SW480 (cell line): ENCODE data around the gene NEDD4L.

Experiments
- DNase-seq: peaks from one replicate; pipeline ENCODE4 v3.0.0-alpha.2; 2016; ENCODE audit warnings: low spot score

The NEDD4L gene

DNA sequence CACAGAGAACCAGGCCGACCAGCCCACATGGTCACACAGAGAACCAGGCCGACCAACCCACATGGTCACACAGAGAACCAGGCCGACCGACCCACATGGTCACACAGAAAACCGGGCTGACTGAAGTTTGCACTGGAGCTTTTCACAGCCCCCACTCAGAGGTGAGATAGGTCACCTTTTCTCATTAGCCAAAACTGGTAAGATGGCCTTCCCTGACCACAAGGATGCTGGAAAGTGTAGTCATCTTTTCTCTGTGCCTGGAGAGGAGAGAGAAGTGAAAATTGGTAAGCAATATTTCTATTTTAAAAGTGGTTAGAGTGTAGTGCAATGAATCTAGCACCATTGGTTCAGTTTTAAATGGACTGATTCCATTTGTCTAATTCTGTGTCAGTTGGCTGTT, 247.1 kb downstream of the NEDD4L start:
- DNase-seq: no peak

DNA sequence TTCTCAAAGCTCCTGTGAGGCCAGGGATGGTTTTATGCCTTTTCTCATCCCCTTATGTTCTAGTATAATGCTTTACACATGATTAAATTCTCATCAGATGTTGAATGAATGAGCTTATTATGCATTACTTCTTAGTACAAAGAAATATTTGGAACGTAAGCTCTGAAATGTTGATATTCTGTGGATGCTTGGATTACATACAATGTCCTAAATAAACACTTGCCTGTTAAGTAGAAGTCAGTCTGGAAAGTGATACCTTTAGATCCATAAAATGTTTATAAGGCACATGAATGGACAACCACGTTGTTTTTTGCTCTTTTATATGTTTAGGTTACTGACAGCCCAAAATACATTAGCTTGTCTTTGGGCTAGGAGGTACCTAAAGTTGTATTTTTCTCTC, 248.6 kb downstream of the NEDD4L start:
- no peak for DNase-seq

GRCh38 chr18:58297198-58297597, 253.2 kb downstream of the NEDD4L start:
- no peak for DNase-seq

DNA sequence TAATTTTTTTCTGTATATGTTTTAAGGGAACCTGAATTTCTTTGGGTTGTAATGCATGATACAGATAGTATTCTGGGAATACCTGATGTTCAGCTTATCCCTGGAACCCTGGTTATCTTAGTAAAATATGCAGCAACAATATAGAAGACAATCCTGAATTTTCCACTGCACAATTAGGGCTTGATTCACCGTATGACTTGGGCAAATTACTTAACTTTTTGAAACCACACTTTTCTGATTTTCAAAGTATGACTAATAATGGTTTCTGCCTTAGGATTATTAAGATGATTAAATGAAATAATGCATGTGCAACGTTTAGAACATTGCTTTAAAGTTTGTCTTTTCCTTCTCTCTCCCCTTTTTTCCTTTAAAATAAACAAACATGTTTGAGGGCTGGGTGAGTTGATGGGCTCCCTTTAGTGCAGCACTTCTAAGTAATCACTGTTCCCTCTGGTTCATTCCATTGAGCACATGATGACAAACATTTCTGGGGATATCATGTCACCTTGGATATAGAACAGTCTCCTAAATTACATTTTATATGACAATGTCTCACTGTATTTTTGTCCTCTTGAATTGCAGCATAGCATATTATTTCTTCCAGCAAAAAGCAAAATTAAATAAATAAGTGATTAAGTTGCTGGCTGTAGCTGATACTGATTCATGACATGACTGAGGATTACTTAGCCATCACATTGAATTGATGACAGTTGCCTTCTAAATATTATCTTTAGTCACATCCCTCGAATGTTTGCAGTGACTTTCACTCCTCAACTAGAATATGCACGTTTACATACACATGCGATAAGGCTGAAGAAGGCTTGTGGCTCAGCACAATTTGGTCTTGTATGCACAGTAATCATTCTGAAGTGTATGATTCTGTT, 254.5 kb downstream of the NEDD4L start:
- no peak for DNase-seq

- DNase-seq: no peak
Measured at GRCh38 chr18:58299135-58299473, 255.1 kb downstream of the NEDD4L start.

DNA sequence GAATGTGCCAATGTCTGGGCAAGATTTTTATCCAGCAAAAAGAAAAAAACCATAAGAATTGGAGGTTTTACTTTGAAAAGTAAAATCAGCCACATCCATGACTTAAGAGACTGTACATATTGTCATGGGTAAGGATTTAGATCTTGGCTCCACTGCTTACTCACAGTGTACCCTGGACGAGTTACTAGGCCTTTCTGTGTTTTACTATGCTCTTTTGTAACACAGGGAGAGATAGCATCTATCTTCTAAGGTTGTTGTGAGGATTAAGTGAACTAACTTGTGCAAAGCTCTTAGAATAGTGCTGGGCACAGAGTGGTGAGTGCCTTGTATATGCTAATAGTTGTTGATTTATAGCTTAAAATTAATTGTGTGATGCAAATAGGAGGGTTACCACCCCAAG, 255.9 kb downstream of the NEDD4L start:
- DNase-seq: no peak

GRCh38 chr18:58300867-58301266, 256.8 kb downstream of the NEDD4L start:
- DNase-seq: no peak

GRCh38 chr18:58302811-58303210, 258.8 kb downstream of the NEDD4L start:
- DNase-seq: no peak

DNA sequence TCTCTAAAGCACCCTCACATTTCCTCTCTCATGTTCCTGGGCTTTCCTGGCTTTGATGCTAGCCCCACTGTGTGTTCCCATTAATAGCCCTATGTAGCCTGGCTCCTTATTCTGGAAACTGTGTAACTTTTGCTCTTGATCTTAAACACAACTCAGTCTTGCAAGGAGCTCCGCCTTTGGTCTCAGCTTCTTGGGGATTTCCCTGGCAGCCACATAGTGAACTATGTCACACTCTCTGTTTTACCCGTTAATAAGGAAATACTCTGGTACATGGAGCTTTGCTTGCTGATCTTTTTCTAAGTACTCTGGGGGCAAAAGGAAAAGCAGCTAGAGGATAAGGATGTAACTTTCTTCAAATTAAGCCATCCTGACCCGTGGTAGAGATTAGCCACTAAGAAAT, 259.3 kb downstream of the NEDD4L start:
- no peak for DNase-seq

DNA sequence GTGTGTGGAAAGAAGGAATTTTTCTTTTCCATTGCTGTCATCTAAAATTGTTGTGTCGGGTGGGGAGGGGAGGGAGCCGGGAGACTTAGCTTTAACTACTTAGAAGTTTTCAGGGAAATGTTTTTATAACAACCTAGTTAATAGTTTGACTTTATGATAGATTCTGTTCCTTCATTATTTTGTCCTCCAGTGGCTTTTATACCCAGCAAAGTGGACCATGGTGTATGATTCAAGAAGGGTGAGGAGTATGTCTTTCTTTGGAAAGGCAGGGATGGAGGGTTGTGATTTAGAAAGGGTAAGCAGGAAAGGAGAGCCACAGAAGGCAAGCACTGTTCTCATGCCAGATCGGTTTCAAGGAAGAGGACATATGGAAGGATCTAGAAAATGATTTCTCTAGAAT, 261.8 kb downstream of the NEDD4L start:
- DNase-seq: no peak

DNA sequence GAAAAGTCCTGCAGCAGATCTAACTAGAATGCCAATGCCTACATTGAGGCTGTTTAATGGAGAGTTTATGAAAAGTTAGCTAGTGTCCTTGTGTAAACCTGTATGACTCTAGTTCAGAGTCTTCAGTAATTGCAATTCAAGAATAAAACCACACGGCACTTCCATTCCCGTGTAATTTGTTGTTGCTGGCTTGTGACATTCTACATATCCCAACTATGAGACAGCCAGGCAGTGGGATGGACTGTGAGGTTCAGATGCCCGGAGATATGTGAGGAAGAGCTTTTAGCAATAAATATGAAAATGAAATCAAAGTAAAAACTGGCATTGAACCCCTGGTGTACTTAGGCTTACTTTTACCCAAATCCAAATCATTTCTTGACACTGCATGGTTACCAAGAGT, 263.4 kb downstream of the NEDD4L start:
- no peak for DNase-seq

DNA sequence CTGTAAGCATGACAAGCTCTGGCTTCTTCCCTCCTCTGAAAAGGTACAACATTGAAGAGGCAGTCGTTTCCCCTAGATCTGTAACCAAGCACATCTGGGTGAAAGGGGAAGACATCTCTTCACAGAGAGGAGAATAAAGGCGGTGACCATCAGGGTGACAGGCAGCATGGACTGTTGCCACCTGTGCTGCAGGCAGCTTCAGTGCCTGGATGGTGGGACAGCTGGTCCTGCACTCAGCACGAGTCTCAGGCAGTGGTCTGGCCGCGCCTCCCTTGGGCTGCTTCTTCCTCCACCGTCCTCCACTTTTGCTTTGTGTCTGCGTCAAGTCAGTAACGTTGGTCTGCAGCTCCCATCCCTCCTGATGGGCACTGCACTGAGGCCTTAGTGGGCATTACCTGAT, 264.4 kb downstream of the NEDD4L start:
- no peak for DNase-seq

DNA sequence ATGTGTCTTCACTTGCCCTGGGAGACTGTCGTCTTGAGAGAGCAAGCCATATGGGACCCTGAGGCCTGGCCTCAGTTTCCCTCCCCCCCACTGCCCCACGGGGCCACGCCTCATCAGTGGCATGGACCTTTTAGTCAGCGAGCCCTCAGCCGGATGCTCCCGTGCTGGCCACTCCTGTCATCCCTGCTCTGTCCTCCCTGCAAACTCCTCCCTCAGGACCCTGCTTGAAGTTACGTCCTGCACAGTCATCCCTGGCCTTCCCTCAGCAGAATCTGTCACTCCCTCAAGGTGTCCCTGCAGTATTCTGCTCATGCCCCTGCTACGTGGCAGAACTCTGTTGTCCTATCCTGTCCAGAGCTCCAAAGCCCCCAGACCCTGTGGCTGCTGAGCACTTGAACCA, 265.1 kb downstream of the NEDD4L start:
- no peak for DNase-seq

- DNase-seq: no peak
Measured at GRCh38 chr18:58309610-58310239, 265.7 kb downstream of the NEDD4L start.

DNA sequence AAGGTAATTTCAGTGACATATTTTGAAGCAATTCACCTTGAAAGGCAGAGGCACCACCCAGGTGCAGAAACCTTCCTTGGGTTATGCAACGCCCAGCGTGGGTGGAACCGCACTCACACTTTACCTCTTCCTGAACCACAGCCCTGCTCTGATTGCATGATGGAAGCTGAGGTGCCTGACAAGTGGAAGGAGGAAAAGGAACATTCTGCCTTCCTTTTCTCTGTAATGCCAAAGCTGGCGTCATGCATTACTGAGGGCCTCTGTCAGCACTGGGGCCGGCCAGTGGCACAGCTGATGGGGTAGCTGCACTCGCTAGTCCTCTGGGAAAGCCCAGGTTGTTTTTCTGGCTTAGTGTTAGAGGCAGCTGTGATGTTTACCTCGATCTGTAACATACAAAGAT, 266.5 kb downstream of the NEDD4L start:
- peak; percentile 79 for DNase-seq

GRCh38 chr18:58311390-58311789, 267.4 kb downstream of the NEDD4L start:
- DNase-seq: no peak

DNA sequence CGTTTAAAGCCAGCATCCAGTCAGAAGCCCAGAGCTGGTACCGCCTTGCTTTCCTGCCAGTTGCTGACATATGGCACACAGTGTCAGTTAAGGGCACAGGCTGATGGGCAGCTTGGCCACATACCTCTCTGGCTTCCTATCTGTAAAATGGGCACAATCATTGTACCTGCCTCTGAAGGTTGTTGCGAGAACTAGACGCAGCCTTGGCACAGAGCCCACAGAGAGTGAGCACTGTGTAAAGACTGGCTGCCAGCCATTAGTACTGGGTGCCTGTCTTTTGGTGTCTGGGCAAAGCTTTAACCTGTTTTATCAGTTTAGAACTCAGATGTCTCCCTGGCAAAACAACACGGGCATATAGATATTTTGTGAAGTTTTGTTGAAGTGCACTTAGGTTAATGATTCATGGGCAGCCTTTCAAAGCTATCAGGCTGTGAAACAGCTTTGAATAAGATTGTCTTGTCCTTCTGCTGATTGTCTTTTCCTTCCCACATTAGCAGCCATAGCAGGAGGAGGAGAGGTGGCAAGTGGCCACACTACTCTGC, 269.5 kb downstream of the NEDD4L start:
- DNase-seq: no peak

DNA sequence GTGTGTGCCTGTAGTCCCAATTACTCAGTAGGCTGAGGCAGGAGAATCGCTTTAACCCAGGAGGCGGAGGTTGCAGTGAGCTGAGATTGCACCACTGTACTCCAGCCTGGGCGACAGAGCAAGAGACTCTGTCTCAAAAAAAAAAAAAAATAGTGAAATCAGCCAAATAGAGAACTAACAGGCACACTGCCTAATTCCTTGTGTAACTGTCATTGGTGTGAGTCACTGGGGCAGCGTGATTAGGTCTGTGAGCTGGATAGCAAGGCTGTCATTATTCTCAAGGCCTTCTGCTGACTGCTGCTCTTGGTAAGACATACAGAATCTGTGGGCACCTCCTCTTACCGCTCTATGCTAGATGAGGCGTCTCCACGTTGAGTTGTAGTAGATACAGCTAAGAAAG, 270.3 kb downstream of the NEDD4L start:
- DNase-seq: peak; percentile 78

GRCh38 chr18:58315041-58315440, 271.0 kb downstream of the NEDD4L start:
- peak; percentile 65 for DNase-seq

DNA sequence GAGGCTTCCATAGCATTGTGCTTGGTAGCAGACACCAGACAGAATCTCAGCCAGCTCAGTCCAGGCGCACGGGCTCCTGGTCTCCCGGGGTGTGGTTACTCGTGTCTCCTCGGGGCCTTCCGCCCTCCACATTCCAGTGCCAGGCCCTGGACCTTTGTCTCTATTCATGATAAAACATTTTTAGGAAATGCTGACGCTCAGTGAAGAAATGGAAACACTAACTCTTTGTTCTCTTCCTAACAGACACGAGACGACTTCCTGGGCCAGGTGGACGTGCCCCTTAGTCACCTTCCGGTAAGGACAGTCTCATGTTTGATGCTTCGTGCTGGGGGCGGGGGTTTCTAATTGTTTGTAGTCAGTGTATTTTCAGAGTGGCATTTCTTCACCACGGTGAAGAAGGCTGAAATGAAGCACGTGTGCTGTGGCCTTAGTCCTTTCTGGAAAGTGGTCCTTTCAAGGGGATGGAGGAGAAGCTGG, 271.8 kb downstream of the NEDD4L start:
- DNase-seq: peak; percentile 97

DNA sequence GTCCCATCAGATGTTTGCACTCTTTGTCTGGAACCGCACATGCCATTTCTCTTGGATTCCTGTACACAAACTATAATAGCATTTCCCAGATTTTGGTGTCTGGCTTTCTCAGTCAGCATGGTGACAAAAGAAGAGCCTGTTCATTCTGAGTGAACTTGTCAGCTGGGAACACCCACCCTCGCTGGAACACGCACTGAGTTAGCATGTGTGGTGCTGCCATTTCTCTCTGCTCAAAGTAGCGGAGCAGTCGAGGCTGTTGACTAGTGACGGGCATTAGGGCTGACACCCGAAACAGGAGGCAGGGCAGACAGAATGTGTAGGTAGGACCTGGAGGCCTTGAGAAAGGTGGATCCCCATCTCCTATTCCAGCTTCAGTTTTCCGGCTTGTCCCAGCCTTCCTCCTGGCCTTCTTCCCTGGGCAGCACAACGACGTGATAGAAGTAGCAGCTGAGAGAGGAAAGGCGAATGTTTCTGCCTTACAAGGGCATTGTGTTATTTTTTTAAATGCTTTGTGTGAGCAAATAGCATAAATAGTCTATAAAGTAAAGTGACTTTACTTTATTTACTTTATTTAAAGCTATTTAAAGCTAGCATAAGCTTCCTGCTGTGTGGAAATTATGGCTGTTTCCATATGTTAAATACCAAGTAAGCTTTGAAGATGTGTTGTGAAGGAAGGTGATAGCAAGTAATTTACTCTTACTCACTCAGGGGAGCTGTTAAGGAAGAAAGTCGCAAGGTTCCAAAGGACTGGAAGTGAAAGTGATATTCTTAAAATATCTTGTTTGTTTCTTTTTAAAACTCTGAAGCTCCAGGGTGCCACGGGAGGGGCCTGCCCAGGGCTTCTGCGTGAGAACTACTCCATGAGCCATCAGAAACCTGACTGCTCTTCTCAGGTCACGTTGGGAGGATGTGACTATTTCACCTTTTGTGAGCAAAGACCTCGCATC, 272.6 kb downstream of the NEDD4L start:
- no peak for DNase-seq

- DNase-seq: no peak
Measured at GRCh38 chr18:58319719-58320118, 275.7 kb downstream of the NEDD4L start.
